ENCODE results near the gene RPSA.

The RPSA gene

DNA sequence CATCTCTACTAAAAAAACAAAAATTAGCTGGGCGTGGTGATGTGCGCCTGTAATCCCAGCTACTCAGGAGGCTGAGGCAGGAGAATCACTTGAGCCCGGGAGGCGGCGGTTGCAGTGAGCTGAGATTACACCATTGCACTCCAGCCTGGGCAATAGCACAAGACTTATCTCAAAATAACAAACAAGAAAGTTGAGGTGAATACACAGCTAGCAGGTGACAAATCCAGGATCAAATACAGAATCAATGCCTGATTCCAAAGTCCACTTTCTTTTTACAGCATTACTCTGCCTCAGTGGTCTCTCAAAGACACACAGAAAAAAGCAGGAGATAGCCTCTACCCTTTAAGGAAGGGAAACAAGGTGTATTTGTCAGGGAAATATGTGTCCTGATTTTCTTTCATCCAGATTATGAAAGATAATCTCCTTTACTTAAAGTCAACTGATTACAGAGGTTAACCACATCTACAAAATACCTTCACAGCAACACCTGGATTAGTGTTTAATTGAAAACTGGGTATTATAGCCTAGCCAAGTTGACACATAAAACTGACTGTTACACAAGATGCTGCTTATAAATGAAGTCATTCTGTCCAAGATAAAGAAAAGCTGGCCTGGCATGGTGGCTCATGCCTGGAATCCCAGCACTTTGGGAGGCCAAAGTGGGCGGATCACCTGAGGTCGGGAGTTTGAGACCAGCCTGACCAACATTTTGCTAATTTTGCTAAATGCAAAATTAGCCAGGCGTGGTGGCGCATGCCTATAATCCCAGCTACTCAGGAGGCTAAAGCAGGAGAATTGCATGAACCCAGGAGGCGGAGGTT is 27.4 kb upstream of the RPSA start:
- ATAC-seq: no peak
- TF ChIP-seq TOX (CRISPR knock-in tag; IDR thresholded peaks at IDR 0.05; ENCODE audit: borderline replicate concordance) (no peak), ESRRG (CRISPR knock-in tag; IDR thresholded peaks at IDR 0.05) (no peak), ZC3H10 (CRISPR knock-in tag; IDR thresholded peaks at IDR 0.05) (no peak), ZNF565 (CRISPR knock-in tag; conservative IDR thresholded peaks at IDR 0.05; ENCODE audit: low read depth) (no peak), OSR1 (CRISPR knock-in tag; IDR thresholded peaks at IDR 0.05) (no peak), ZFP3 (CRISPR knock-in tag; IDR thresholded peaks at IDR 0.05) (no peak), POU6F1 (CRISPR knock-in tag; IDR thresholded peaks at IDR 0.05; ENCODE audit: borderline replicate concordance, low read depth) (no peak), PATZ1 (CRISPR knock-in tag; IDR thresholded peaks at IDR 0.05; ENCODE audit: borderline replicate concordance) (no peak), CSDC2 (CRISPR knock-in tag; IDR thresholded peaks at IDR 0.05) (no peak), ZNF8 (CRISPR knock-in tag; IDR thresholded peaks at IDR 0.05) (no peak), PPARA (CRISPR knock-in tag; IDR thresholded peaks at IDR 0.05; ENCODE audit: borderline replicate concordance) (no peak), SNAI2 (CRISPR knock-in tag; IDR thresholded peaks at IDR 0.05) (no peak), TCF4 (CRISPR knock-in tag; IDR thresholded peaks at IDR 0.05; ENCODE audit: borderline replicate concordance) (no peak), BACH2 (CRISPR knock-in tag; IDR thresholded peaks at IDR 0.05; ENCODE audit: borderline replicate concordance) (no peak), ARNTL (CRISPR knock-in tag; IDR thresholded peaks at IDR 0.05; ENCODE audit: borderline replicate concordance, low read depth) (no peak), RARB (CRISPR knock-in tag; IDR thresholded peaks at IDR 0.05) (no peak), CREB5 (CRISPR knock-in tag; IDR thresholded peaks at IDR 0.05; ENCODE audit: low read depth) (no peak), ISL1 (CRISPR knock-in tag; IDR thresholded peaks at IDR 0.05) (no peak)

DNA sequence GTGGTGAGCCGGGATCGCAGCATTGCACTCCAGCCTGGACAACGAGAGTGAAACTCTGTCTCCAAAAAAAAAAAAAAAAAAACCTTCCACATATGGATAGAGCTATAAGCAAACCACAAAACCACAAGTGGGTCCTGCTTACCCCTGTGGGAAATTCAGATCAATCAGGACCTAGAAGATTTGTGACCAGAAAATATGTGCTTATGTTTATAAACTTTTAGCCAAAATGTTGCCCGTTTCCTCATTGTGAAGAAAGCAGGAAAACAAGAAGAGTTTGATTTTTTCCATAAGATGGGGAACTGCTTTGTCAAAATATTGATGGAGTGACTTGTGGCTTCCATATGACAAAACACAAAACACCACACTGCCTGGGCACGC is 26.8 kb upstream of the RPSA start:
- TF ChIP-seq RARB (CRISPR knock-in tag; IDR thresholded peaks at IDR 0.05) (no peak), PPARA (CRISPR knock-in tag; IDR thresholded peaks at IDR 0.05; ENCODE audit: borderline replicate concordance) (no peak), PATZ1 (CRISPR knock-in tag; IDR thresholded peaks at IDR 0.05; ENCODE audit: borderline replicate concordance) (no peak), ZNF8 (CRISPR knock-in tag; IDR thresholded peaks at IDR 0.05) (no peak), ZNF70 (CRISPR knock-in tag; IDR thresholded peaks at IDR 0.05) (no peak), TSHZ2 (CRISPR knock-in tag; IDR thresholded peaks at IDR 0.05) (no peak)
- no peak for ATAC-seq

DNA sequence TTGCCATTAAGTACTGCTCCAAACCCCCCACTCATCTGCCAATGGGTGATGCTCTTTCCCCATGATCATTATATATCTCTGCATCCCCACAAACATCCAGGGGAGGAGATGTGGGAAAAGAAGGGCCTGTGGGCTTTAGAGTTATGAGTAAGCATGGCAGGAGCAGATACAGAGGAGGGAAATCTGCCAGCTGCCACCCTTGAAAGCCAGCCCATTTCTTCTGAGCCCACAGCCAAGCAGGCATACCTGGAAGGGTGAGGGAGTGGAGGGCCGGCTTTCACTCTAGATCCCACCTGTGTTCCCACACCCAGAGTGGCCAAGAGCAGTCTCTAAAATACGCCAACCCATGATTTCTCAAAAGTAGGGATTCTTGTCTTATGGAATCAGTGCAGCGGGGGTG is 25.1 kb upstream of the RPSA start:
- no peak for TF ChIP-seq TCF4 (CRISPR knock-in tag; IDR thresholded peaks at IDR 0.05; ENCODE audit: borderline replicate concordance)
- no peak for TF ChIP-seq ZFP30 (CRISPR knock-in tag; IDR thresholded peaks at IDR 0.05)
- no peak for ATAC-seq

Data from SK-N-SH treated with all-trans-retinoic acid at 6 μM for 48 hours (cell line).